Activated CD4-positive, CD25-positive, alpha-beta regulatory T cell treated with anti-CD3 and anti-CD28 coated beads, Interleukin-2, amount 50 U/mL, for 72 hours (primary cell): ENCODE results near the gene CDK19.
A peak's percentile ranks its signal among the peaks of the same experiment; 100 is the strongest.
"Not testable (repeated sequence)": the region's sequence is repeated elsewhere in the genome, so short reads cannot be mapped to it uniquely, and the experiment has no call there.

Experiments
- DNase-seq: peaks from one replicate; pipeline ENCODE4 v3.0.0; 2021

The CDK19 gene

GRCh38 chr6:110815411-110816409 lies at the start of gene CDK19:
Gene CDK19, minus strand, starts transcription at chr6:110815469. Its CDS starts 333 bp downstream, at chr6:110815136.
- DNase-seq, result peak; percentile 96

DNA sequence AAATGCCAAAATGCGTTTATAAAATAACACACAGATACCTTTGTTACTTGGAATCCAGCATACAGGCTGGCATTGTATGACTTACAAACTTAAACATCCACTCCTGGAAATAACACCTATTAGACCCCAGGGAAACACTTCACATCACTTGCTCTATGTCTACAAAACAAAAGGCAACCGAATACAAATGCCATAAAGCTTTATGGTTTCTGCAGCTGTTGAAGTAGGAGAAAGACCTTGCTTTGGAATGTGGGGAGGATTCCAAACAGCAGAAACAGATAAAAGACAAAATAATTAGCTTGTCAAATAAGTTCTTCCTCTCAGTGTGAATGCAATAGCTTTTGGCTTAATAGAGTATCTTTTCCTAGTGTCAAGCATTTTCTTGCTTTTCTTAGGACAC lies 49.6 kb upstream of the CDK19 start:
- no peak for DNase-seq

GRCh38 chr6:110859335-110859792 lies 44.1 kb upstream of the CDK19 start:
- DNase-seq, result no peak

DNA sequence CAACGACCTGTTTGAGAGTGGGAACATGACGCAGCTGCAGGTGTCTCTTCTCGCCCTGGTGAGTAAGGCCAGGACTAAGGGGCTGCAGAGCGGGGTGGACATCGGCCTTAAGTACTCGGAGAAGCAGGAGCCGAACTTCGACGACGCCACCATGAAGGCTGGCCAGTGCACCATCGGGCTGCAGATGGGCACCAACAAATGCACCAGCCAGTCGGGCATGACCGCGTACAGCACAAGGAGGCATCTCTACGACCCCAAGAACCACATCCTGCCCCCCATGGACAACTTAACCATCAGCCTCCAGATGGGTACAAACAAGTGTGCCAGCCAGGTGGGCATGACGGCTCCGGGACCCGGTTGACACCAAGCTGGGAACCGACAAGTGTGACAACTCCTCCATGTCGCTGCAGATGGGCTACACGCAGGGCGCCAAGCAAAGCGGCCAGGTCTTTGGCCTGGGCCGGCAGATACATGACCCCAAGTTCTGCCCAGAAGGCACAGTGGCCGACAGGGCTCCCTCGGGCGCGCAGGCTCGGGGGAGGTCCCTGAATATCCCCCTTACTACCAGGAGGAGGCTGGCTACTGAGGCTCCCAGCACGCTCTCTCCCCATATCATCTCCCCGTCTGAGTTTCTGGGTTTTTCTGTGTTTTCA lies 43.4 kb upstream of the CDK19 start:
- DNase-seq, result no peak

DNA sequence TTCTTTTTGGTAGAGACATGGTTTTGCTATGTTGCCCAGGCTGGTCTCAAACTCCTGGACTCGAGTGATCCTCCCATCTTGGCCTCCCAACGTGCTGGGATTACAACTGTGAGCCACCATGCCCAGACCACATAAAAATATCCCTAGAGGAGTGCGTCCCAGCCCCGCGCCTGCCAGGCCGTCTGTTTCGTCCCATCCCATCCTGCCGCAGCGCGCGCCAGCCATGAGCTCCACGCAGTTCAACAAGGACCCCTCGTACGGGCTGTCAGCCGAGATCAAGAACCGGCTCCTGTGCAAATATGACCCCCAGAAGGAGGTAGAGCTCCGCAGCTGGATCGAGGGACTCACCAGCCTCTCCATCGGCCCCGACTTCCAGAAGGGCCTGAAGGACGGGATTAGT lies 42.7 kb upstream of the CDK19 start:
- DNase-seq, result no peak

DNA sequence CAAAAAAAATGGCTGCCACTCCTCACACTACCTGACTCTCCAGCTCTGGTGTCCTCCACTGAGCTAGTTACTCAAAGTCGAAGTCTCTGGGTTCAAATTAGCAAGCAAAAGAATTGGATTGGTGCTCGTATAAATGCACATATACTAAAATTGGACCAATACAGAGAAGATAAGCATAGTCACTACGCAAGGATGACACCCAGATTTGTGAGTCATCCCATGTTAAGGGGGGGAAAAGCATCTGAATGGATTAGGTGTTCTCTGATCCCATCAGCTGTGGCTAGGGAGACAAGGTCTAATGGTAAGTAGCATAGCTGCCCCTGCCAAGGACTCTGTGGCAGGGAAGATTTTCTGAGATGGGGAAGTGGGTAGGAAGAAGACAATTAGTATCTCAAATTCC lies 41.0 kb upstream of the CDK19 start:
- no peak for DNase-seq

DNA sequence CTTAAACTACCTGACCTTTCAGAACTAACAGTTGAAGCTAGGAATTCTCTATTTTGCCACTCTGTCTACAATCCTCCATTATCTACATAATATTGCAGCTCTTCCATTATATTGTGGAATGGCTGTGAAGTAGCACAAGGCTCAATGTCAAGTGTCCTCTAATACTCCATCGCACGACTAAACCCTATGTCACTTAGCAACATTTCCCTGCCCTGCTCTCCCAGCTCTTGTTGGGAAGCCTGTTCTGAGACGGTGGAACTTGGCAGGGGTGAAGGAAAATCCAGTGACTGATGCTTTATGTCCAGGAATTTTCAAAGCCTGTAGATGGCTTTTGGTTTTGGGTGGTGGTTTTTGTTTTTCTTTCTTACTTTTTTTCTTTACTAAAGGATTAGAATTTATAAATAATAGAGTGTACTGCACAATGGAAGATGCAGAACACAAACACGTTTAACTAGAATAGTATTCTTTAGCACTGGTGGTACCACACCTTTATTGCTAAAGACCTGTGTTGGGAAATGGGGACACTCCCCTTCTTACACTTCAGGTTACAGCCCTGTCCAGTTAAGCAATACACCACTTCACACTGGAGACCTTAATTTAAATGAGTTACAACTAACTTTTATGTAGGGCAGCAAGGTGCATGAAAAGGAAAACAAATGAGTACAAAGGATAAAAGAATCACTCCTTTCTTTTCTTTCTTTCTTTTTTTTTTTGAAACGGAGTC lies 38.6 kb upstream of the CDK19 start:
- no peak for DNase-seq

DNA sequence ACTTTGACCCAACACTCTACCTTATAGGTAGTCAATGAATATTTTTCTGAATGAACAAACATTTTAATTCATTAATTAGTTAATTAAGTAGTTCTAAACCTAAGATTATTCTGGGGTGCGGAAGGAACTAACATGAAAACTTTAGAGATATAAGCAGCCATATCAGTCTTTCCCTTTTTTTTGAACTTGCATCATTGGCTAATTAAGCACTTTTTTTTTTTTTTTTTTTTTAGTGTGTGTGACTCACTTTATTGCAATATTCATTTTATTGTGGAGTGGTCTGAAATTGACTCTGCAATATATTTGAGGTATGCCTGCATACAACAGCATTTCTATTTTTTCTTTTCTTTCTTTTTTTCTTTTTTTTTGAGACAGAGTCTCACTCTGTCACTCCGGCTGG lies 37.5 kb upstream of the CDK19 start:
- DNase-seq, result no peak

DNA sequence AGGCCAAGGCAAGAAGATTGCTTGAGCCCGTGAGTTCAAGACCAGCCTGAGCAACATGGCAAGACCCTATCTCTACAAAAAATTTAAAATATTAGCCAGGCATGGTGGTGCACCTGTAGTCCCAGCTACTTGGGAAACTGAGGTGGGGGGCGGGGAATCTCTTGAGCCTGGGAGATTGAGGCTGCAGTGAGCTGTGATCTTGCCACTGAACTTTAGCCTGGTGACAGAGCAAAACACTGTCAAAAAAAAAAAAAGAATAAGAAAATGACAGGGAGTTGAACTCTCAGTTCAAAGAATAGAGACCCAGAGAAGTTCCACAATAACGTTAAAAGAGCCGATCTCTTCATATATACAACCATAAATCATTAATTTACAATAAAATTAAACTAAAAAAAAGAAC lies 34.5 kb upstream of the CDK19 start:
- no peak for DNase-seq

- DNase-seq, result no peak
Observed at GRCh38 chr6:110841266-110841665, 26.0 kb upstream of the CDK19 start.

GRCh38 chr6:110835751-110836150 lies 20.5 kb upstream of the CDK19 start:
- DNase-seq, result not testable (repeated sequence)

GRCh38 chr6:110833831-110834230 lies 18.6 kb upstream of the CDK19 start:
- no peak for DNase-seq

DNA sequence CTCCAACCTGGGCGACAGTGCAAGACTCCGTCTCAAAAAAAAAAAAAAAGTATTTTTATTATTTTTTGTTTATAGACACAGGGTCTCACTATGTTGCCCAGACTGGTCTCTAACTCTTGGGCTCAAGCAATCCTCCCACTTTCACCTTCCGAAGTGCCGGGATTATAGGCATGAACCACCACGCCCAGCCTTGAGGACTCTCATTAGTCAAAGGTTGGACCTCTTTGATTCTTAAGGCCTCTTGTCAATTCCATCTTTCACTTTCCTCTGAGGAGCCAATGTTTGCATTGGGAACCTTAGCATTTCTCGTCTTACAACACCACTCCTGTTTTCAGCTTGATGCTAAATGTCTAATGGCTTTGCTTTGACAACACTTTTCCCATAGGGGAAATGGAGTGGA lies 16.1 kb upstream of the CDK19 start:
- DNase-seq, result no peak

GRCh38 chr6:110828396-110828795 lies 13.1 kb upstream of the CDK19 start:
- no peak for DNase-seq

GRCh38 chr6:110826236-110827129 lies 11.2 kb upstream of the CDK19 start:
- DNase-seq, result no peak

- DNase-seq, result no peak
Observed at GRCh38 chr6:110823146-110823545, 7.9 kb upstream of the CDK19 start.

GRCh38 chr6:110822249-110822648 lies 7.0 kb upstream of the CDK19 start:
- no peak for DNase-seq

- no peak for DNase-seq
Observed at GRCh38 chr6:110816677-110817076, 1.4 kb upstream of the CDK19 start.

DNA sequence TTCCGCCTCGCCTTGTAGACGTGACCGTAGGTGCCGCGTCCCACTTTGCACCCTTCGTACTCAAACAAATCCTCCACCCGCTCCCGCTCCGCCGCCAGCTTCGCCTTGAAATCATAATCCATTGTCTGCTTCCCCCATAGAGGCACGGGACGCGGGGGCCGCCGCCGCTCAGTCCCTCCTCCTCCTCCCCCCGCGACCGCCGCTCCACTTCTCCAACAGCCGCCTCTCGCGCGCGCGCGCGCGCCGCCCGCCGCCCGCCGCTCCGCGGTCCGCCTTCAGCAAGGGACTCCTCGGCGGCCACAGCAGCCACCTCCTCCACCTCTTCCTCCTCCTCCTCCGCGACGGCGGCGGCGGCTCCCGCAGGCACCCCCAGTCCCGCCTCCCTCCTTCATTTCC lies 256 bp downstream of the CDK19 start:
- no peak for DNase-seq

DNA sequence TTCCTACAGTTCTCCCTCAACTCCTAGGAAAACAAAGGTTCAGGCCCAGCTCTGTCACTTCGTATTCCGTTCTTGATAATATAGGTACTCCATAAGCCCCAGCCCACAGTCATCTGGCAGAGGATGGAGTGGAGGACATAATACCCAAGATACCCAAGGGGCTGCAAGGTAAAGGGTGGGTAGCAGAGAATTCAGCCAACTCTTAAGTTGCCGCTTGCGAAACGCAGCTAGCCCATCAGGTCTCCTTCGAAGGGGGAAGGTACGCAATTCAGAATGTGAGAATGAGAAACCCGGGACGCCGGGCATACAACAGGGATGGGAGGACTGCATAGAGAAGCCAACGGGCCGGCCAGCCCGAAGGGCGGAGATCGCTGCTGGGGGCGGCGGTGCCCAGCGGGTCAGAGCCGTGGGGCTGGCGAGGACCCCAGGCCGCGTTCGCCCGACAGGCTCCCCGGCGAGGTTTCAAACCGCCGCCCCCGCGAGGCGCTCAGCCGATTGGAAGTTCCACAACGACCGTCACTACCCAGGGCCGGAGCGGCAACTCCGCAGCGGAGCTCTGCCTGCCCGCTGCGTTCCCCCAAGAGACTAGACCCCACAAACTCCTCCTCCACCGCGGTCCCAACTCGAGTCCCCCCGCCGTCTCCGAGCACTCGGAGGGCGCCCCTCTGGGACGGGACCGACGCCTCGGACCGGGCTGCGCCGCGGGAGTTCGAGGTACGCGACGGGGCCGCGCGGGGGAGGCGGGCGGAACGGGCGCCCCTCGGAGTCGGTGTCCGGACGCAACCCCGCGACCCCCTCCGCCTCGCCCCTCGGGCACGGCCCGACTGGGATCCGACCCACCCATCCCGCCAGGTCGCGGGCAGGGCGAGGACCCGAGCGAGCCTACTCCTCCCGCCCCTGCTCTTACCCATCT lies 911 bp downstream of the CDK19 start:
- peak; percentile 64 for DNase-seq
